EL (cell line): Measurements from ENCODE around the gene NDUFB1.

Experiments
- DNase-seq: peaks from one replicate; pipeline ENCODE4 v3.0.0-alpha.2; 2016

NDUFB1 gene

DNA sequence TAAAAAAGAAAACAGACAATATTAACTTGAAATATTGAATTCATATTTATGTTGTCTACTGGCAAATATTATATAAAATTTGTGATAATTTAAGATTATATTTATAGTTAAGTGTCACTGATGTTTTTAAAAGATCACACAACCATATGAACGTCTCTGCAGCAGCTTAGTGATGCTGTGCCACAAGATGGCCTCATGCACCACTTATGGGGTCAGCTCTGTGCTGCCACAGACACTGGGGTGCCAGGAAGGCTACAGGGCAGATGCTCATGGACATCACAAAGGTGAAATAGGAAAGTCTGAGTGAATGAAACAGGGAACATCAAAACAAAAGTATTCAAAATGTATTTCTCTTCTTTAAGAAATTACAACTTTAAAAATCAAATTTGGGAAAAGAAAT lies 28.2 kb downstream of the NDUFB1 start:
- DNase-seq = no peak

GRCh38 chr14:92088494-92088893 lies 33.0 kb downstream of the NDUFB1 start:
- DNase-seq = no peak

GRCh38 chr14:92074555-92074954 lies 47.0 kb downstream of the NDUFB1 start:
- no peak for DNase-seq
